Sigmoid colon (tissue), 7 donors: Measurements from ENCODE around the gene MCC. TPM values are rescaled to one million over a fixed set of nuclear protein-coding genes. Genes with fewer than 3 reads are reported as not detected.

Experiments used
- DNase-seq: peaks from one replicate; pipeline ENCODE4 v3.0.0-alpha.2; 2019
- H3K27ac ChIP-seq, 4 donors: fragments of 200-600 bp; sonication (generic); one replicate each; pipeline ENCODE4 v1.5.1; 2016 to 2019; ENCODE audit warnings: mild to moderate bottlenecking in 1 of 4
- H3K27me3 ChIP-seq, 3 donors: fragments of 200-600 bp; sonication (generic); one replicate each; pipeline ENCODE4 v1.5.1; 2019; ENCODE audit warnings: mild to moderate bottlenecking in 1 of 3
- H3K36me3 ChIP-seq, 4 donors: fragments of 200-600 bp; sonication (generic); one replicate each; pipeline ENCODE4 v1.5.1; 2016 to 2019
- H3K4me1 ChIP-seq, 4 donors: fragments of 200-600 bp; sonication (generic); one replicate each; pipeline ENCODE4 v1.5.1; 2017 to 2019
- H3K4me3 ChIP-seq, 4 donors: fragments of 200-600 bp; sonication (generic); one replicate each; pipeline ENCODE4 v1.5.1; 2017 to 2019; ENCODE audit warnings: mild to moderate bottlenecking in 2 of 4, moderate library complexity in 1 of 4
- H3K9me3 ChIP-seq, 4 donors: fragments of 200-600 bp in 3 of 4; sonication (generic) in 3 of 4; one replicate each; pipeline versions ENCODE4 v1.5.1 to v1.6.1; 2013 to 2019
- EP300 ChIP-seq, 4 donors: sonication (generic); formaldehyde crosslinking; IDR thresholded peaks; one replicate each; pipeline ENCODE4 v1.6.1; 2017; ENCODE audit warnings: antibody characterized with exemption in 4 of 4
- POLR2A ChIP-seq, 2 donors: fragments of 450-650 bp; IDR thresholded peaks; one replicate each; pipeline ENCODE4 v1.6.1; 2016; ENCODE audit warnings: antibody characterized with exemption in 2 of 2, mild to moderate bottlenecking in 2 of 2, moderate library complexity in 2 of 2
- POLR2AphosphoS5 ChIP-seq, 4 donors: sonication (generic); formaldehyde crosslinking; IDR thresholded peaks; one replicate each; pipeline ENCODE4 v1.6.1; 2017; ENCODE audit warnings: antibody characterized with exemption in 4 of 4
- WGBS, 2 donors: extraction: QIAGEN DNeasy Blood & Tissue Kit; methylation state at CpG; one replicate each; pipeline ENCODE4 v1.1.7; 2013; 5-methylcytosine and 5-hydroxymethylcytosine counted together
- intact Hi-C: fragments of 100-400 bp; cut with DNase I; formaldehyde crosslinking; loops from one replicate; pipeline ENCODE4 v1.15.1; 2023
- polyA plus RNA-seq, 3 donors: library from polyadenylated mRNA; stranded (reverse); fragments of 200-250 nt; gene quantifications; one replicate each; pipeline ENCODE4 v1.2.3, GENCODE V29; 2013
- total RNA-seq, 4 donors: library from RNA; depleted of rRNA; stranded (reverse); fragments of >200 nt; gene quantifications; one replicate each; pipeline ENCODE4 v1.1.0, GENCODE V29; 2016
- TF ChIP-seq, protein P1 (sequence below), 4 experiments: fragments of 450-650 bp in 3 of 4; fragments of 200-600 bp in 1 of 4; IDR thresholded peaks; one replicate each; pipeline ENCODE4 v1.5.1; 2016 to 2019; ENCODE audit warnings: antibody characterized with exemption in 4 of 4, mild to moderate bottlenecking in 3 of 4, moderate library complexity in 2 of 4
- donor health status: healthy with polysubstance abuse.
- donor health status: Bipolar disorder and iron deficiency.
- donor health status: healthy.

MCC gene
- total and polyA plus RNA-seq, 7 donors, result 0.69 to 14.0 (median 9.1) TPM

DNA sequence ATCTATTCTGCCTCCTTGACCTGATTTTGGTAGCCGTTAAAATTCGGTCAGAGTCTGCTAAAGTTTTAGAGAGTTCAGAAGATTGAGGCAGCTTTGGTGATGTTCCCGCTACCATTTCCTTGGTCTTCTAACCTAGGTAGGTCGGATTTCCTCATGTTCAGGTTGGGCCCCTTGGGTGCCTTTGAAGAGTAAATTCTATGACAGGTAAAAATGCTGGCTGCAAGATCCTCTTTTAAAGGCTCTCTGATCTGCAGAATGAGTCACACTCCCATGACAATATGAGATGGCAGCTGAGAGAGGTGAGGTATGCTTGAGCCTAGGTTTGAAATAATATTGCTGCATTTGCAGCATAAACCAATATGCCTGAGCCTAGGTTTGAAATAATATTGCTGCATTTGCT, 252.4 kb downstream of the MCC start:
- no peak for TF ChIP-seq POLR2A (IDR thresholded peaks at IDR 0.05)
- TF ChIP-seq, protein P1, sequence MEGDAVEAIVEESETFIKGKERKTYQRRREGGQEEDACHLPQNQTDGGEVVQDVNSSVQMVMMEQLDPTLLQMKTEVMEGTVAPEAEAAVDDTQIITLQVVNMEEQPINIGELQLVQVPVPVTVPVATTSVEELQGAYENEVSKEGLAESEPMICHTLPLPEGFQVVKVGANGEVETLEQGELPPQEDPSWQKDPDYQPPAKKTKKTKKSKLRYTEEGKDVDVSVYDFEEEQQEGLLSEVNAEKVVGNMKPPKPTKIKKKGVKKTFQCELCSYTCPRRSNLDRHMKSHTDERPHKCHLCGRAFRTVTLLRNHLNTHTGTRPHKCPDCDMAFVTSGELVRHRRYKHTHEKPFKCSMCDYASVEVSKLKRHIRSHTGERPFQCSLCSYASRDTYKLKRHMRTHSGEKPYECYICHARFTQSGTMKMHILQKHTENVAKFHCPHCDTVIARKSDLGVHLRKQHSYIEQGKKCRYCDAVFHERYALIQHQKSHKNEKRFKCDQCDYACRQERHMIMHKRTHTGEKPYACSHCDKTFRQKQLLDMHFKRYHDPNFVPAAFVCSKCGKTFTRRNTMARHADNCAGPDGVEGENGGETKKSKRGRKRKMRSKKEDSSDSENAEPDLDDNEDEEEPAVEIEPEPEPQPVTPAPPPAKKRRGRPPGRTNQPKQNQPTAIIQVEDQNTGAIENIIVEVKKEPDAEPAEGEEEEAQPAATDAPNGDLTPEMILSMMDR (IDR thresholded peaks at IDR 0.05), result no peak
- TF ChIP-seq EP300 (IDR thresholded peaks at IDR 0.05), result no peak
- no peak for TF ChIP-seq POLR2AphosphoS5 (IDR thresholded peaks at IDR 0.05)
- Histone ChIP-seq H3K27me3 (no peaks in the 10 kb centered on the region), H3K36me3 (no peaks in the 10 kb centered on the region), H3K27ac (no peak overlapping the region), H3K9me3 (no peaks in the 10 kb centered on the region), H3K4me3 (no peak overlapping the region), H3K4me1 (peaks cover 0 to 29% (median 15%) of the 10 kb centered on the region in 4 donors)
- intact Hi-C loops, result no loop called here
- WGBS, 2 donors, result 90 to 92% methylated on average over 4 of the region's 4 CpGs
- DNase-seq, result no peak

- peaks cover 0 to 29% (median 15%) of the 10 kb centered on the region in 4 donors for H3K4me1 ChIP-seq
- no peaks in the 10 kb centered on the region for H3K9me3 ChIP-seq
- no peaks in the 10 kb centered on the region for H3K27me3 ChIP-seq
- no peak overlapping the region for H3K27ac ChIP-seq
- intact Hi-C loops, result no loop called here
- 72 to 80% methylated on average over 1 of the region's 1 CpG for WGBS, 2 donors
- no peaks in the 10 kb centered on the region for H3K36me3 ChIP-seq
- TF ChIP-seq POLR2AphosphoS5 (IDR thresholded peaks at IDR 0.05) (no peak), POLR2A (IDR thresholded peaks at IDR 0.05) (no peak)
- DNase-seq, result no peak
- no peak overlapping the region for H3K4me3 ChIP-seq
These were observed 253.7 kb downstream of the MCC start for GRCh38 chr5:113234546-113234945.

- Histone ChIP-seq H3K9me3 (no peaks in the 10 kb centered on the region), H3K36me3 (no peaks in the 10 kb centered on the region), H3K27ac (no peak overlapping the region), H3K27me3 (no peaks in the 10 kb centered on the region), H3K4me1 (peaks cover 0 to 29% (median 15%) of the 10 kb centered on the region in 4 donors), H3K4me3 (no peak overlapping the region)
- no peak for TF ChIP-seq POLR2A (IDR thresholded peaks at IDR 0.05)
- TF ChIP-seq, protein P1 (IDR thresholded peaks at IDR 0.05), result no peak
- TF ChIP-seq POLR2AphosphoS5 (IDR thresholded peaks at IDR 0.05), result no peak
- TF ChIP-seq EP300 (IDR thresholded peaks at IDR 0.05), result no peak
- intact Hi-C loops, result no loop called here
- WGBS, 2 donors, result 93 to 96% methylated on average over 1 of the region's 1 CpG
- no peak for DNase-seq
These were observed 254.6 kb downstream of the MCC start for GRCh38 chr5:113233606-113234005.

DNA sequence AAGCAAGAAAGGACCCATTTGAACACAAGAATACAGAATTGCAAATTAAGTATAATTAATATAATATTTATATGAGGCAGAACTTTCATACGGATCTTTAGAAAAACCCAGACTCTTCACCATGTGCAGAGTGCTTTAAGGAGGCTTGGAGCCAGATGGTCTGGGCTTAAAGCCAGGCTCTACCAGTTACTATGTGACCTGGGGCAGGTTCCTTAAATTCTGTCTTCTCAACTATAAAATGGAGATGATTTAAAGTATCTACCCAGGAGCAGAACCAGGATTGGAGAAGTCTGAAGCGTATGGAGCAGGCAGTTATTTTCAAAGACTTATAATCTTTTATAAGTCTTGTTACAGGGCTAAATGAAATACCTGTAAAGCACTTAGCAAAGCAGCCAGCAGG, 255.6 kb downstream of the MCC start:
- no peaks in the 10 kb centered on the region for H3K9me3 ChIP-seq
- no peaks in the 10 kb centered on the region for H3K27me3 ChIP-seq
- H3K4me1 ChIP-seq, result peaks cover 0 to 25% (median 15%) of the 10 kb centered on the region in 4 donors
- H3K4me3 ChIP-seq, result no peak overlapping the region
- H3K36me3 ChIP-seq, result no peaks in the 10 kb centered on the region
- TF ChIP-seq, protein P1 (IDR thresholded peaks at IDR 0.05), result no peak
- no peak for TF ChIP-seq POLR2A (IDR thresholded peaks at IDR 0.05)
- no peak for TF ChIP-seq POLR2AphosphoS5 (IDR thresholded peaks at IDR 0.05)
- TF ChIP-seq EP300 (IDR thresholded peaks at IDR 0.05), result no peak
- WGBS, 2 donors, result 77 to 79% methylated on average over 2 of the region's 2 CpGs
- intact Hi-C loops, result no loop called here
- H3K27ac ChIP-seq, result no peak overlapping the region
- no peak for DNase-seq

DNA sequence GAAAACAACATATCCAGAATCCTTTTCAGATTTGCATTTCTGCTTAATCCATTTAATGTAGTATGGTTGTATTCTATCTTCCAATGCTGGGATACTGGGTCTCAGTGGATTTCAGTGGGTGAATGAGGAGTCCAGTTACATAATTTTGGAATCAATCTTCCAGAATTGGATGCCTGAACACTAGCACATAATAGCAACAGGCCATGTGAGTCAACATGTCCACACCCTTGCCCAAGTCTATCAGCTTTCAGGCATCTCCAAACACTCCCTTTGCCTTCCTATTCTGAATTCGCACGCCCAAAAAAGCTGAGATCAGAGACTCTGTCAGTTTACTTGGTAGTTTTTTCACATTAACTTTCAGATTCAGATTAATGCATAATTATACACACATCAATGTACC, 256.0 kb downstream of the MCC start:
- WGBS, 2 donors, result 60 to 88% methylated on average over 2 of the region's 2 CpGs
- H3K36me3 ChIP-seq, result no peaks in the 10 kb centered on the region
- no peaks in the 10 kb centered on the region for H3K27me3 ChIP-seq
- H3K4me1 ChIP-seq, result peaks cover 0 to 22% (median 15%) of the 10 kb centered on the region in 4 donors
- intact Hi-C loops, result no loop called here
- H3K27ac ChIP-seq, result no peak overlapping the region
- no peak overlapping the region for H3K4me3 ChIP-seq
- no peaks in the 10 kb centered on the region for H3K9me3 ChIP-seq
- TF ChIP-seq, protein P1 (IDR thresholded peaks at IDR 0.05), result no peak
- TF ChIP-seq EP300 (IDR thresholded peaks at IDR 0.05), result no peak
- TF ChIP-seq POLR2AphosphoS5 (IDR thresholded peaks at IDR 0.05), result no peak
- TF ChIP-seq POLR2A (IDR thresholded peaks at IDR 0.05), result no peak
- DNase-seq, result no peak
